Measurements from ENCODE around the gene ZNF780A.
A peak's percentile ranks its signal among the peaks of the same experiment; 100 is the strongest.

ZNF780A gene

DNA sequence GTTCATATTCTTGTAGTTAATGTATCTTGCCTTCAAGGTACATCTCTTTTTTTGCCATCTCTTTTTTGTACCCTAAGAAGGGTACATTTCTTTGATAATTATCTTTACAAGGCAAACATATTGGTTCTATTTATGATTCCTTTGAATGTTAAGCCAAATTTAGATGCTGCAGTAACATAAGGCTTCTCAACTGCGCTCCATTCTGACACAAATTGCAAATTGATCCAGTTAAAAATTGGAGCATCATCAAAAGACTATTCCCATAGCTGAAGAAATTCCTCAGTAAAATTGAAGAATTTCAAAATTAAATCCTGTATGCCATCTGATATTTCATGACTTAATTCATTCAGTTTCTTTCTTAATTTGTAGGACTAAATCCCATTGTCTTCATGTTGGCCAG is 2.7 kb upstream of the ZNF780A start:
- no peak for TF ChIP-seq EZH2phosphoT487 (conservative IDR thresholded peaks at IDR 0.05; ENCODE audit: low read length)
- TF ChIP-seq, protein P1, sequence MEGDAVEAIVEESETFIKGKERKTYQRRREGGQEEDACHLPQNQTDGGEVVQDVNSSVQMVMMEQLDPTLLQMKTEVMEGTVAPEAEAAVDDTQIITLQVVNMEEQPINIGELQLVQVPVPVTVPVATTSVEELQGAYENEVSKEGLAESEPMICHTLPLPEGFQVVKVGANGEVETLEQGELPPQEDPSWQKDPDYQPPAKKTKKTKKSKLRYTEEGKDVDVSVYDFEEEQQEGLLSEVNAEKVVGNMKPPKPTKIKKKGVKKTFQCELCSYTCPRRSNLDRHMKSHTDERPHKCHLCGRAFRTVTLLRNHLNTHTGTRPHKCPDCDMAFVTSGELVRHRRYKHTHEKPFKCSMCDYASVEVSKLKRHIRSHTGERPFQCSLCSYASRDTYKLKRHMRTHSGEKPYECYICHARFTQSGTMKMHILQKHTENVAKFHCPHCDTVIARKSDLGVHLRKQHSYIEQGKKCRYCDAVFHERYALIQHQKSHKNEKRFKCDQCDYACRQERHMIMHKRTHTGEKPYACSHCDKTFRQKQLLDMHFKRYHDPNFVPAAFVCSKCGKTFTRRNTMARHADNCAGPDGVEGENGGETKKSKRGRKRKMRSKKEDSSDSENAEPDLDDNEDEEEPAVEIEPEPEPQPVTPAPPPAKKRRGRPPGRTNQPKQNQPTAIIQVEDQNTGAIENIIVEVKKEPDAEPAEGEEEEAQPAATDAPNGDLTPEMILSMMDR (IDR thresholded peaks at IDR 0.05; ENCODE audit: insufficient read depth, low read length, poor library complexity, severe bottlenecking): no peak
- no peaks in the 10 kb centered on the region for H3K9me3 ChIP-seq (ENCODE audit: insufficient read depth, low read length)
- H2AFZ ChIP-seq (ENCODE audit: low read depth, low read length, severe bottlenecking): no peak overlapping the region
- no peaks in the 10 kb centered on the region for H3K27me3 ChIP-seq (ENCODE audit: low read length)
- no peak overlapping the region for H3K27ac ChIP-seq (ENCODE audit: low read depth, low read length)
- 0 out of 2 replicates have a peak, but pooled peaks cover 6% of the 10 kb centered on the region for H3K36me3 ChIP-seq (ENCODE audit: low read length)
- 0 out of 2 replicates have a peak, but pooled peaks cover 4% of the 10 kb centered on the region for H3F3A ChIP-seq (ENCODE audit: insufficient read depth)
- H3K79me2 ChIP-seq (ENCODE audit: insufficient read depth, low read length): peaks cover 19% of the 10 kb centered on the region
- H3K4me3 ChIP-seq (ENCODE audit: insufficient read depth, low read length, poor library complexity, severe bottlenecking): no peak overlapping the region
- H3K4me2 ChIP-seq (ENCODE audit: low read depth, low read length, poor library complexity, severe bottlenecking): no peak overlapping the region
- H3K9ac ChIP-seq (ENCODE audit: low read length): no peak overlapping the region
- no peaks in the 10 kb centered on the region for H3K9me2 ChIP-seq (replicated peaks; ENCODE audit: insufficient read depth, low read length)
- no peaks in the 10 kb centered on the region for H4K20me1 ChIP-seq (ENCODE audit: low read depth, low read length)

DNA sequence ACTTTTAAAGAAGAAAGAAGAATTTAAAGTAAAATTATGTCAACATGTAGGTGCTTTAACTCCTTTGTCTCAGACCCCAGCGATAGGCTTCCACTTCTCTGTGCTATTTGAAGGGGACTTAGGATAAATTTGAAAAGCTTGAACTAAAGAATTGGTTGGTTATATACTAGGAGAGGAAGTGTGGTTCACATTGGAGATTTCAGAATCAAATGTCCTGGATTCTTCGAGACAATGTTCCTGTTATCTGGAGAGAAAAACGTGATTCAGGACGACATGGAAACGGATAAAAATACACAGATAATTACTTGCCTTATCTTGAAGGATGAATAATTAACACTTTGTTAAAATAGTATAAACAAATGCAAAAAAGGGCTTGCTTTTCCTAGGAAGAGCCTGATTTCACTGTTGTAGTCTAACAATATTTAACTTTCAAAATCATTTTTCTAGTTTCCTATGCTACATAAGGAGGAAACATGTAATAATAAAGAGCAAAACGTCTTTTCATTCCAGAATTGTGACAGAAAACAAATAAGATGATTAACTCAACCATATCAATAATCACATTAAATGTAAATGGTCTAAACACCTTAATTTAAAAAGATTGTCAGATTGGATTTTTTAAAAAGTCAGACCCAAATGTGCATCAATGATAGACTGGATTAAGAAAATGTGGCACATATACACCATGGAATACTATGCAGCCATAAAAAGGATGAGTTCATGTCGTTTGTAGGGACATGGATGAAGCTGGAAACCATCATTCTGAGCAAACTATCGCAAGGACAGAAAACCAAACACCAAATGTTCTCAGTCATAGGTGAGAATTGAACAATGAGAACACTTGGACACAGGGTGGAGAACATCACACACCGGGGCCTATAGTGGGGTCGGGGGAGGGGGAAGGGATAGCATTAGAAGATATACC is 724 bp upstream of the ZNF780A start:
- H4K20me1 ChIP-seq (ENCODE audit: low read depth, low read length): no peaks in the 10 kb centered on the region
- no peak for TF ChIP-seq EZH2phosphoT487 (conservative IDR thresholded peaks at IDR 0.05; ENCODE audit: low read length)
- TF ChIP-seq, protein P1 (IDR thresholded peaks at IDR 0.05; ENCODE audit: insufficient read depth, low read length, poor library complexity, severe bottlenecking): no peak
- H3F3A ChIP-seq (ENCODE audit: insufficient read depth): 0 out of 2 replicates have a peak, but pooled peaks cover 4% of the 10 kb centered on the region
- peaks cover 37% of the 10 kb centered on the region for H3K79me2 ChIP-seq (ENCODE audit: insufficient read depth, low read length)
- peak overlapping the region; percentile 76 for H3K9ac ChIP-seq (ENCODE audit: low read length)
- peak overlapping the region; percentile 74 for H3K4me2 ChIP-seq (ENCODE audit: low read depth, low read length, poor library complexity, severe bottlenecking)
- H2AFZ ChIP-seq (ENCODE audit: low read depth, low read length, severe bottlenecking): peak overlapping the region; percentile 94
- peak overlapping the region; percentile 71 for H3K4me3 ChIP-seq (ENCODE audit: insufficient read depth, low read length, poor library complexity, severe bottlenecking)
- H3K9me3 ChIP-seq (ENCODE audit: insufficient read depth, low read length): no peaks in the 10 kb centered on the region
- H3K27ac ChIP-seq (ENCODE audit: low read depth, low read length): peak overlapping the region; percentile 51
- no peaks in the 10 kb centered on the region for H3K9me2 ChIP-seq (replicated peaks; ENCODE audit: insufficient read depth, low read length)
- no peaks in the 10 kb centered on the region for H3K27me3 ChIP-seq (ENCODE audit: low read length)
- H3K36me3 ChIP-seq (ENCODE audit: low read length): peaks cover 11% of the 10 kb centered on the region; the same call in 1 of the 2 replicates

DNA sequence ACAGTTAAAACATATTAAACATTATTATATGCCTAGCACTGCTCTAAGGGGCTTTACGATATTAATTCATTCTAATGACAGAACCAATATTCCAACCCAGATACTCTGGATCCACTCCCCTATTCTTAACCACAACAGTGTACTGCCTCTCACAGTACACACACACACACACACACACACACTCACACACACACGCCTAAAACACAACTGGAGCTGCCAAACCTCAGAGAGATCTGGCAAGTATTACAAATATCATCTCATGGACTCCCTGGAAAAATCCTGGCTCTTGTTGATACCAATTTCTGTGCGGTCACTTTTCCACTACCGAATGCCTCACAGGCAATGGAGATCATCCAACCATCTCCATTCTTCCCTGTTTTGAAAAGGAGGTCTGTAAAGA is 1.3 kb downstream of the ZNF780A start:
- Histone ChIP-seq H3K4me2 (ENCODE audit: low read depth, low read length, poor library complexity, severe bottlenecking) (peak overlapping the region; percentile 74), H3K9me3 (ENCODE audit: insufficient read depth, low read length) (no peaks in the 10 kb centered on the region), H3K4me3 (ENCODE audit: insufficient read depth, low read length, poor library complexity, severe bottlenecking) (peak overlapping the region; percentile 71), H2AFZ (ENCODE audit: low read depth, low read length, severe bottlenecking) (no peak overlapping the region), H3K9ac (ENCODE audit: low read length) (peak overlapping the region; percentile 76; the same call in 1 of the 2 replicates), H4K20me1 (ENCODE audit: low read depth, low read length) (no peaks in the 10 kb centered on the region), H3K36me3 (ENCODE audit: low read length) (peaks cover 11% of the 10 kb centered on the region; the same call in 1 of the 2 replicates), H3K27me3 (ENCODE audit: low read length) (no peaks in the 10 kb centered on the region), H3K79me2 (ENCODE audit: insufficient read depth, low read length) (peaks cover 41% of the 10 kb centered on the region), H3K27ac (ENCODE audit: low read depth, low read length) (no peak overlapping the region), H3F3A (ENCODE audit: insufficient read depth) (0 out of 2 replicates have a peak, but pooled peaks cover 4% of the 10 kb centered on the region), H3K9me2 (replicated peaks; ENCODE audit: insufficient read depth, low read length) (no peaks in the 10 kb centered on the region)
- TF ChIP-seq EZH2phosphoT487 (conservative IDR thresholded peaks at IDR 0.05; ENCODE audit: low read length): no peak
- TF ChIP-seq, protein P1 (IDR thresholded peaks at IDR 0.05; ENCODE audit: insufficient read depth, low read length, poor library complexity, severe bottlenecking): no peak

Data from SU-DHL-6 (cell line).